SU-DHL-6 (cell line): ENCODE results near the gene NCCRP1.

ENCODE experiments used
- H2AFZ ChIP-seq: fragments of 200-600 bp; sonication (generic); 2 replicates; pipeline ENCODE4 v1.6.1; 2014; ENCODE audit warnings: low read depth, mild to moderate bottlenecking, moderate library complexity, mixed read lengths, antibody characterized with exemption, low read length; ENCODE audit not compliant: severe bottlenecking
- H3F3A ChIP-seq: fragments of 200-600 bp; shearing (Covaris generic); 2 replicates; pipeline ENCODE4 v1.6.0; 2016; ENCODE audit warnings: antibody characterized with exemption, mild to moderate bottlenecking; ENCODE audit not compliant: insufficient read depth
- H3K27ac ChIP-seq: fragments of 200-600 bp; sonication (generic); 2 replicates; pipeline ENCODE4 v1.5.1; 2016; ENCODE audit warnings: low read depth, mild to moderate bottlenecking, low read length, moderate library complexity, mixed read lengths
- H3K27me3 ChIP-seq: fragments of 200-600 bp; sonication (generic), shearing (Covaris generic); 2 replicates; pipeline ENCODE4 v1.6.0; 2014; ENCODE audit warnings: mild to moderate bottlenecking, low read length
- H3K36me3 ChIP-seq: fragments of 200-600 bp; sonication (generic); 2 replicates; pipeline ENCODE4 v1.6.1; 2014; ENCODE audit warnings: mild to moderate bottlenecking, low read length, mixed read lengths
- H3K4me2 ChIP-seq: fragments of 300-600, 200-600 bp; shearing (Covaris generic), sonication (generic); 2 replicates; pipeline ENCODE4 v1.6.0; 2014; ENCODE audit warnings: low read length, low read depth, mild to moderate bottlenecking; ENCODE audit not compliant: poor library complexity, severe bottlenecking
- H3K4me3 ChIP-seq: fragments of 200-600 bp; sonication (generic); 2 replicates; pipeline ENCODE4 v1.5.1; 2014; ENCODE audit warnings: antibody characterized with exemption, low read length, mild to moderate bottlenecking, mixed read lengths; ENCODE audit not compliant: insufficient read depth, poor library complexity, severe bottlenecking
- H3K79me2 ChIP-seq: fragments of 200-600 bp; sonication (generic); 2 replicates; pipeline ENCODE4 v1.6.1; 2014; ENCODE audit warnings: mild to moderate bottlenecking, low read length, moderate library complexity; ENCODE audit not compliant: insufficient read depth
- H3K9ac ChIP-seq: fragments of 200-600 bp; sonication (generic); 2 replicates; pipeline ENCODE4 v1.7.0; 2014; ENCODE audit warnings: mild to moderate bottlenecking, low read length
- H3K9me2 ChIP-seq: fragments of 200-600 bp; sonication (generic); replicated peaks from 2 replicates; pipeline ENCODE4 v1.6.1; 2014; ENCODE audit warnings: low read length; ENCODE audit not compliant: insufficient read depth
- H3K9me3 ChIP-seq: fragments of 200-600 bp; sonication (generic); 2 replicates; pipeline ENCODE4 v1.6.1; 2014; ENCODE audit warnings: low read length, mixed read lengths; ENCODE audit not compliant: insufficient read depth
- H4K20me1 ChIP-seq: fragments of 200-600 bp; sonication (generic); 2 replicates; pipeline ENCODE4 v1.6.1; 2014; ENCODE audit warnings: low read depth, mild to moderate bottlenecking, antibody characterized with exemption, low read length, moderate library complexity, mixed read lengths
- CTCF ChIP-seq: fragments of 200-600 bp; sonication (generic); IDR thresholded peaks from one replicate; pipeline ENCODE4 v1.5.1; 2017; ENCODE audit warnings: antibody characterized with exemption, mild to moderate bottlenecking, low read length, moderate library complexity; ENCODE audit not compliant: insufficient read depth, poor library complexity, severe bottlenecking
- EZH2phosphoT487 ChIP-seq: fragments of 200-600 bp; sonication (generic), shearing (Covaris generic); conservative IDR thresholded peaks from 2 replicates; pipeline ENCODE4 v1.6.1; 2018; ENCODE audit warnings: mild to moderate bottlenecking, antibody characterized with exemption, low read length, moderate library complexity, mixed read lengths

The NCCRP1 gene

GRCh38 chr19:39181500-39182173, 15.1 kb upstream of the NCCRP1 start:
- Histone ChIP-seq H3K9ac (no peak overlapping the region), H3K27me3 (no peaks in the 10 kb centered on the region), H4K20me1 (no peaks in the 10 kb centered on the region), H3K4me3 (no peak overlapping the region), H3K4me2 (no peak overlapping the region), H3K27ac (no peak overlapping the region), H2AFZ (no peak overlapping the region), H3K79me2 (no peaks in the 10 kb centered on the region), H3K36me3 (no peaks in the 10 kb centered on the region), H3F3A (no peaks in the 10 kb centered on the region), H3K9me3 (no peaks in the 10 kb centered on the region), H3K9me2 (no peaks in the 10 kb centered on the region)
- TF ChIP-seq EZH2phosphoT487 (no peak), CTCF (no peak)

- Histone ChIP-seq H3K79me2 (no peaks in the 10 kb centered on the region), H3K27me3 (no peaks in the 10 kb centered on the region), H4K20me1 (no peaks in the 10 kb centered on the region), H3K9me3 (no peaks in the 10 kb centered on the region), H3K9me2 (no peaks in the 10 kb centered on the region), H3K9ac (no peak overlapping the region), H3K36me3 (no peaks in the 10 kb centered on the region), H2AFZ (no peak overlapping the region), H3K27ac (no peak overlapping the region), H3K4me3 (no peak overlapping the region), H3K4me2 (no peak overlapping the region), H3F3A (no peaks in the 10 kb centered on the region)
- no peak for TF ChIP-seq EZH2phosphoT487
- TF ChIP-seq CTCF = no peak
These were observed 14.6 kb upstream of the NCCRP1 start for GRCh38 chr19:39182174-39182505.

- Histone ChIP-seq H3K9ac (no peak overlapping the region), H3K9me2 (no peaks in the 10 kb centered on the region), H3K4me3 (no peak overlapping the region), H3F3A (no peaks in the 10 kb centered on the region), H3K9me3 (no peaks in the 10 kb centered on the region), H3K27ac (no peak overlapping the region), H3K79me2 (no peaks in the 10 kb centered on the region), H3K36me3 (no peaks in the 10 kb centered on the region), H2AFZ (no peak overlapping the region), H4K20me1 (no peaks in the 10 kb centered on the region), H3K27me3 (no peaks in the 10 kb centered on the region), H3K4me2 (no peak overlapping the region)
- TF ChIP-seq EZH2phosphoT487 = no peak
- TF ChIP-seq CTCF = no peak
These were observed 13.7 kb upstream of the NCCRP1 start for GRCh38 chr19:39183104-39183503.
